GM18517 (cell line): ENCODE results near the gene PIK3CB.
A peak's percentile ranks its signal among the peaks of the same experiment; 100 is the strongest.
"Not testable (repeated sequence)": the region's sequence is repeated elsewhere in the genome, so short reads cannot be mapped to it uniquely, and the experiment has no call there.

Source experiments
- ATAC-seq: cut with Tn5 transposase; IDR thresholded peaks from one replicate; pipeline ENCODE4 v1.9.1; 2021; ENCODE audit warnings: mild to moderate bottlenecking, moderate library complexity; ENCODE audit not compliant: unreplicated experiment

The PIK3CB gene

DNA sequence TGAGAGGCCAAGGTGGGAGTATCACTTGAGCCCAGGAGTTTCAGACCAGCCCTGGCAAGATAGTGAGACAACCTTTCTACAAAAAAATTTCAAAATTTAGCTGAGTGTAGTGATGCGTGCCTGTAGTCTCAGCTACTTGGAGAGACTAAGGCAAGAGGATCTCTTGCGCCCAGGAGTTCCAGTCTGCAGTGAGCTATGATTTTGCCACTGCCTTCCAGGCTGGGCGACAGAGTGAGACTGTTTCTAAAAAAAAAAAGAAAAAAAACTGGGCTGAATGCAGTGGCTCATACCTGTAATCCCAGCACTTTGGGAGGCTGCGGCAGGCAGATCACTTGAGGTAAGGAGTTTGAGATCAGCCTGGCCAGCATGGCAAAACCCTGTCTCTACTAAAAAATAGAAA lies 14.0 kb upstream of the PIK3CB start:
- no peak for ATAC-seq

DNA sequence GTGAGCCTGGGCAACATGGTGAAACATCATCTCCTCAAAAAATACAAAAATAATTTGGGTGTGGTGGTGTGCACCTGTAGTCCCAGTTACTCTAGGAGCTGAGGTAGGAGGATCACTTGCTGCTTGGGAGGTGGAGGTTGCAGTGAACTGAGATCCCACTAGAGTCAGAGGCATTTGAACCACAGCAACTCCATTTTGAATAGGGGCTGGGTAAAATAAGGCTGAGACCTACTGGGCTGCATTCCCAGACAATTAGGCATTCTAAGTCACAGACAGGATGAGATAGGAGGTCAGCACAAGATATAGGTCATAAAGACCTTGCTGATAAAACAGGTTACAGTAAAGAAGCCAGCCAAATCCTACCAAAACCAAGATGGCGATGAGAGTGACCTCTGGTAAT lies 12.1 kb upstream of the PIK3CB start:
- ATAC-seq: not testable (repeated sequence)

DNA sequence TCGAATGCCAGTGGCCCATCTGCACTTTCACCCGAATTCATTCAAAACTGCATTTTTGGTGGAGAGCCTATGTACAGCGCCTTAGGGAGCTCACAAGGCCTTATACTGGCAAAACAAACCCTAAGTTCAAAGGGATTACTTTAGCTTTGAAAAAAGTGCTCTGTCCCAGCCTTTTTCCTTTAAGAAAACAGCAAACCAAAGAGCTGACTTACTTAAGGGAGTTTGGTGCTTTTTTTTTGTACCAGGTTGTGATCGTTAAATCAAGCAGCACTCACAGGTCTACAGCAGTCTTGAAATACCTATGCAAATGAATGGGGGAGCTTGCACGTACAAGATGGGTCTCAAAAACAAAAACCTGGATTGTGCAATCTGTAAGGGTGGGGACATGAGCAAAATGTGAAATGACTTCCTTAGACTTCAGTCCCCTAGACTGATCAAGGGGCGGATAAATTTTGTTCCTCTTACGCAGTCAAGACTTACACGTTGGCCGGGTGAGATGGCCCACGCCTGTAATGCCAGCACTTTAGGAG lies 11.6 kb upstream of the PIK3CB start:
- ATAC-seq: no peak

DNA sequence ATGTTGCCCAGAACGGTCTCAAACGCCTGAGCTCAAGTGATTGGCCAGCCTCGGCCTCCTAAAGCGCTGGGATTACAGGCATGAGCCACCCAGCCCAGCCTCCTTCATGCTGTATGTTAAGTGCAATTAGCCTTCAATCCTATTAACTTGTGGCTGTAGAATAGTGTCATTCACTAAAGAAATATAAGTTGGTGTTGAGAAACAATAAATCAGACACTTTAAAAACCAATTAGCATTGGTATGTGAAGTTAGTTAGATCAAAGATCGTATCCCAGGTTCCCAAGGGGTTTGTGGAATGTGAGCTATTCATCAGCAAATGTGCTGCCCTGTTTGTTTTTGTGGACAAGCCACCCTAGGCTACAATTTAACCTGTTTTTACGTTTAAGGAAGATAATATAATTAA lies 11.0 kb upstream of the PIK3CB start:
- ATAC-seq: no peak

DNA sequence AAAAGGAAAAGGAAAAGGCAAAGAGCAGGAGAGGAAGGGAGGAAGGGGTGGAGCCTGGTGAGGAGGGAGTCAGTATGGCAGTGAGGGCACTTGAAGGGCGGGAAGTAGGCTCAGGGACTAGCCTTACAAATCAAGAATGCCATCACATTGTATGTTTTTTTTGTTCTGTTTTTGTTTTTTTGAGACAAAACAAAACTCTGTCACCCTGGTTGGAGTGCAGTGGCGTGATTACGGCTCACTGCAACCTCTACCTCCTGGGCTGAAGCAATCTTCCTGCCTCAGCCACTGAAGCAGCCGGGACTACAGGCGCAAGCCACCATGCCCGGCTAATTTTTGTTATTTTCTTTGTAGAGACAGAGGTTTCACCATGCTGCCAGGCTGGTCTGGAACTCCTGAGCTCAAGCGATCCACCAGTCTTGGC lies 10.5 kb upstream of the PIK3CB start:
- no peak for ATAC-seq

DNA sequence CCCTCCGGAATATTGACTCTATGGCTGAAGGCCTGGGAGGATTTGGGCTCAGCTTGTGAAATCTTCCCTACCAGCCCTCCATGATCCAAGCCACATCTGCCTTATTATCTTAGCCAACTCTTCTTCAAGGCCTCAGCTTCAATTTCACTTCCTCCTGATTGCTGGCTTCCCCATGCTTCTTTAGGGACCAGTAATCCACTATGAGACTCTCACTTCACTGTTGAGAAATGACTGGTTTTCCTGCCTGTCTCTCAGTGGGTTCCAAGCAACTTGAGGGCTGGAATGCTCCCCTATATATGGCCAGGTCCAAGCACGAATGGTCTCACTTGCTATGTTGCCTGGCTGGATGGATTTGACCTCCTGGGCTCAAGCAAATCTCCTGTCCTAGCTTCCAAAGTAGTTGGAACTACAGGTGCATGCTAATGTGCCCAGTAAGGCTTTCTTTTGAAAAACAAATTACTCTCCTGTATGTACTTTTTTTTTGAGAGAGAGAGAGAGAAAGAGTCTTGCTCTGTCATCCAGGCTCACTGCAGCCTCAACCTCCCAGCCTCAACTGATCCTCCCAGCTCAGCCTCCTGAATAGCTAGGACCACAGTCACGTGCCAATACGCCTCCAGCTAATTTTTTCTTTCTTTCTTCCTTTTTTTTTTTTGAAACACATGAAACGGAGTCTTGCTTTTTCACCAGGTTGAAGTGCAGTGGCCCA lies 7.9 kb upstream of the PIK3CB start:
- no peak for ATAC-seq

DNA sequence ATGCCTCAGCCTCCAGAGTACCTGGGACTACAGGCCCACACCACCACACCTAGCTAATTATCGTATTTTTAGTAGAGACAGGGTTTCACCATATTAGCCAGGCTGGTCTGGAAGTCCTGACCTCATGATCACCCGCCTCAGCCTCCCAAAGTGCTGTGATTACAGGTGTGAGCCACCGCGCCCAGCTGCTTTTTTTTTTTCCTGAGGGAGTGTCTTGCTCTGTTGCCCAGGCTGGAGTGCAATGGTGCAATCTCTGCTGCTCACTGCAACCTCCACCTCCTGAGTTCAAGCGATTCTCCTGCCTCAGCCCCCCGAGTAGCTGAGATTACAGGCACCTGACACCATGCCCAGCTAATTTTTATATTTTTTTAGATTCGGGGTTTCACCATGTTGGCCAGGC lies 3.7 kb upstream of the PIK3CB start:
- not testable (repeated sequence) for ATAC-seq

DNA sequence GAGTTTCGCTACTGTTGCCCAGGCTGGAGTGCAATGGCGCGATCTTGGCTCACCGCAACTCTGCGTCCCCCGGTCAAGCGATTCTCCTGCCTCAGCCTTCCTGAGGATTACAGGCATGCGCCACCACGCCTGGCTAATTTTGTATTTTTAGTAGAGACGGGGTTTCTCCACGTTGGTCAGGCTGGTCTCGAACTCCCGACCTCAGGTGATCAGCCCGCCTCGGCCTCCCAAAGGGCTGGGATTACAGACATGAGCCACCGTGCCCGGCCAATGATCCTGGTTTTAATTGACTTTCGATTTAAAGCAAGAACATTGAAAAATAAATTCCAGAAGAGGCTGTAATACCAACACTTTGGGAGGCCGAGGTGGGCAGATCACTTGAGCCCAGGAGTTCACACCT lies 1.1 kb upstream of the PIK3CB start:
- not testable (repeated sequence) for ATAC-seq

DNA sequence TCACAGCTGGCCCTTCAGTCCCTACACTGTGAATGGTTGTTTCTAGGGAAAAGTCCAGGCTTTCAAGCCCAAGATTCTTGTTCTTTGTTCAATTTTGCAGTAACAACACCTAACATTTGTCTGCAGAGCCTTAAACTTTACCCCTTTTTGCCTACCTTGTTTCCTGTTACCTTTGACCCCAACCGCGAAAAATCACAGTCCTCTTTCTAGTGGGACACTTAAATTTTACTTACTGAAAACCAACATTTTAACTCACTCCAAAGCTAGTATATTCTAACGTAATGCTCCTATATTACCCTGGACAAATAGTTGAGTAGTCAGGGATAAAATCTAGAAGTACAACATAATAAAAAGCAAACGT lies 649 bp upstream of the PIK3CB start:
- ATAC-seq: no peak

DNA sequence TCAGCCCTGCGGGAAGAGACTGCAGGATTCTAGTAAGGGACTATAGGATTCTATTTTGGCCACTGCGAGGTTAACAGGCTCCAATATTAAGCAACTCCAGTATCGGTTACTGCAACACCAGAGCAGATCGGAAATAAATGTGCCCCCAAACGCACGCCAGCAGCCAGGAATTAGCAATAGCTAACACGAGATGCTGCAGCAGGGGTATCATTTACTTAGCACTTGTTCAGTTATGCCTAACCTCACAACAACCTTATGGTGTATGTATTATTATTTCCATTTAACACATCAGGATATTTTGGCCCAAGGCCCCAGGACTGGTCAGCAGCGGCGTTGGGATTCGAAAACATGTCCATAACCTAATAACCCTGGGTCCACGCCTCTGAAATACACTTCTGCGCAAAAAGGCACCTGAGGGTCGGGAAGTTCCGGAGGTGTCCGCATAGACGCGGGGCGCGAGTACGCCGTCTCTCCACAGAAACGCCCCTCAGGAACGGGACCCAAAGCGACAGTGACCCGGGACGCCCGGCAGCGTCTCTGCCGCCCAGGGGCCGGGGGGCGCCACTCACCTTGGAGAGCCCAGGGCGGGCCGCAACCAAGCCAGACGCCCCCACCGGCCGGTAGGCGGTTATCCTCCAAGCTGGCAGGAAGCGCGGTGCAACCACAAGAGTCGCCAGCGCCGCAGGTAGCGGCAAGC lies 681 bp downstream of the PIK3CB start:
- peak; percentile 2 for ATAC-seq

DNA sequence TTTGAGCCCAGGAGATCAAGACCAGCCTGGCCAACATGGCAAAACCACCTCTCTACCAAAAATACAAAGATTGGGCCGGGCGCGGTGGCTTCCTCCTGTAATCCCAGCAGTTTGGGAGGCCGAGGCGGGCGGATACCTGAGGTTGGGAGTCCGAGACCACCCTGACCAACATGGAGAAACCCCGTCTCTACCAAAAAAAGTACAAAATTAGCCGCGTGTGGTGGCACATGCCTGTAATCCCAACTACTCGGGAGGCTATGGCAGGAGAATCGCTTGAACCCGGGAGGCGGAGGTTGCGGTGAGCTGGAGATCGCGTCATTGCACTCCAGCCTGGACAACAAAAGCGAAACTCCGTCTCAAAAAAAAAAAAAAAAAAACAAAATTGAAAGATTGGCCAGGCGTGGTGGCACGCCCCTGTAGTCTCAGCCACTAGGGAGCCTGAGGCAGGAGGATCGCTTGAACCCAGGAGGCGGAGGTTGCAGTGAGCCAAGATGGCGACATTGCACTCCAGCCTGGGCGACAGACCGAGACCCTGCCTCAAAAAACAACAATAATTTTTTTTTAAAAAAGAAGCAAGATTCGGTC lies 2.2 kb downstream of the PIK3CB start:
- not testable (repeated sequence) for ATAC-seq

DNA sequence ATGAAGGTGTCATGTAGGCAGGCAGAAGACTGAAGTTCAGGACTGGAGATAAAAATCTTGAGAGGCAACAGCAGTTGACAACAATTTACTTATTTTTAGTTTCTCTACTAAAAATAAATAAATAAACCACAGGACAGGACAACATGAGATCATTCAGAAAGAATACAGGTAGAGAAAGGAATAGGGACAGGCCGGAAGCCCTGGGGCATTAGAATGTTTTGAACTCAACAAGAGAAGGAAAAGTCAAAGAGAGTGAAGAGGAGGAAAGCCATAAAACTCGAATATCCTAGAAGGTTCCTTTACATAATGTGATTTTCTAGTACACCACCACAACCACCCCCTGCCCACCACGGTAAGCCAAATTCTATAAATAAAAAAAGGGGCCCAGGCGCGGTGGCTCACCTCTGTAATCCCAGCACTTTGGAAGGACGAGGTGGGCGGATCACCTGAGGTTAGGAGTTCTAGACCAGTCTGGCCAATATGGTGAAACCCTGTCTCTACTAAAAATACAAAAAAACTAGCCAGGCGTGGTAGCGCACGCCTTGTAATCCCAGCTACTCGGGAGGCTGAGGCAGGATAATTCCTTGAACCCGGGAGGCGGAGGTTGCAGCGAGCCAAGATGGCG lies 4.7 kb downstream of the PIK3CB start:
- ATAC-seq: no peak

DNA sequence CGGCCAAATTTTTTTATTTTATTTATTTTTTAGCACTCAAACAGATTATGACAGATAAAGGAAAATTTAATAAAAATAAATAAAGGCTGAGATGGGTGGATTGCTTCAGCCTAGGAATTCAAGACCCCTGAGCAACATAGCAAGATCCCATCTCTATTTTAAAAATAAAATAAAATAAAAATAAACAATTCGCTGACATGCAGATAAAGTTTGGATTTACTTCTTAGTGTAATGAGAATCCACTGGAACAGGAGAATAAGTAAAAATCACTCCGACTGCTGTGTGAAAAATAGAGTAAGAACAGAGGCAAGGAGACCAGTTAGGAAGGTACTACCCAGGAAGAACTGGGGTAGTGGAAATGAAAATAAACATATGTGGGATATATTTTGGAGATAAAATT lies 5.6 kb downstream of the PIK3CB start:
- ATAC-seq: no peak

DNA sequence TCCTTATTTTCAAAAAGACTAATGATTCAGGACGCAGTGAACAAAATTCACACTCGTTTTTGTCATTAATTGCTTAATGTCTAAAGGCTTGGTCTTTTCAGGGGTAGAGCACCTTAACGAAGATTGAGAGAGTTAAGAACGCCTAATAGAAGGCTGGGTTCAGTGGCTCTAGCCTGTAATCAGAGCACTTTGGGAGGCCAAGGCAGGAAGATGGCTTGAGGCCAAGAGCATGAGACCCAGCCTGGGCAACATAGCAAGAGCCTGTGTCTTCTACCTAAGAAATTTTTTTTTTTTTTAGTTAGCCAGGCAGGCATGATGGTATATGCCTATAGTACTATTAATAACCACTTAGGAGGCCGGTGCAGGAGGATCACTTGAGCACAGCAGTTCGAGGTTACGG lies 7.5 kb downstream of the PIK3CB start:
- ATAC-seq: no peak

DNA sequence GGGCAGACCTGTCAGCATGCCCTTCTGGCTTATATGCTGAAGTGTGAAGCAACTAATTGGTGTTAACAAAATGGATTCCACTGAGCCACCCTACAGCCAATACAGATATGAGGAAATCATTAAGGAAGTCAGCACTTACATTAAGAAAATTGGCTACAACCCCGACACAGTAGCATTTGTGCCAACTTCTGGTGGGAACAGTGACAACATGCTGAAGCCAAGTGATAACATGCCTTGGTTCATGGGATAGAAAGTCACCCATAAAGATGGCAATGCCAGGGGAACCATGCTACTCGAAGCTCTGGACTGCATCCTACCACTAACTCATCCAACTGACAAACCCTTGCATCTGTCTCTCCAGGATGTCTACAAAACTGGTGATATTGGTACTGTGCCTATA lies 9.4 kb downstream of the PIK3CB start:
- no peak for ATAC-seq

DNA sequence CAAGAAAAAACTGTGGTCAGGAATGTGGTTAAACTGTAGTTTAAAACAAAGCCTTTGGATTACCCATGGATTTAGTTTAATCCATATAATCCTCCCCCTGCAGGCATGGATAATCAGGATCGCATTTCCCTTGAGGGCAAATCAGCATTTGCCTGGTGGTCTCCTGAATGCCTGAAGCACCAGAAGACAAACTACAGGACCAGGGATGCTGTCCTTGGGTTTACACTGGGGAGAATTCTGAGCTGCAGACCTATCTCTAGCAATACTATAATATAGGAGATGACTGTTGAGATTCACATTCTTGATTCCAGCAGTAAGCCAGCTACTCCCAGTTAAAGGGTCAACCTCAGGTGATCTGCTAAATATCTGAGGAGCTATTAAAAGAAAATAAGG lies 10.6 kb downstream of the PIK3CB start:
- no peak for ATAC-seq

DNA sequence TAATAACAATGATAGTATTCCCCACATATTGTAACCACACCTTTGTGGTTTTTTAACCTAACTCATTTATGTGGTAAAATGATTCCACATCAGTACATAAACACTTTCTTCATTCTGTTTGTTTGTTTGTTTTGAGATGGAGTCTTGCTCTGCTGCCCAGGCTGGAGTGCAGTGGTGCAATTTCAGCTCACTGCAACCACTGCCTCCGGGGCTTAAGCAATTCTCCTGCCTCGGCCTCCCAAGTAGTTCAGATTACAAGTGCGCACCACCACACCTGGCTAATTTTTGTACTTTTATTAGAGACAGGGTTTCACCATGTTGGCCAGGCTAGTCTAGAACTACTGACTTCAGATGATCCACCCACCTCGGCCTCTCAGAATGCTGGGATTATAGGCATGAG lies 14.3 kb downstream of the PIK3CB start:
- ATAC-seq: not testable (repeated sequence)

DNA sequence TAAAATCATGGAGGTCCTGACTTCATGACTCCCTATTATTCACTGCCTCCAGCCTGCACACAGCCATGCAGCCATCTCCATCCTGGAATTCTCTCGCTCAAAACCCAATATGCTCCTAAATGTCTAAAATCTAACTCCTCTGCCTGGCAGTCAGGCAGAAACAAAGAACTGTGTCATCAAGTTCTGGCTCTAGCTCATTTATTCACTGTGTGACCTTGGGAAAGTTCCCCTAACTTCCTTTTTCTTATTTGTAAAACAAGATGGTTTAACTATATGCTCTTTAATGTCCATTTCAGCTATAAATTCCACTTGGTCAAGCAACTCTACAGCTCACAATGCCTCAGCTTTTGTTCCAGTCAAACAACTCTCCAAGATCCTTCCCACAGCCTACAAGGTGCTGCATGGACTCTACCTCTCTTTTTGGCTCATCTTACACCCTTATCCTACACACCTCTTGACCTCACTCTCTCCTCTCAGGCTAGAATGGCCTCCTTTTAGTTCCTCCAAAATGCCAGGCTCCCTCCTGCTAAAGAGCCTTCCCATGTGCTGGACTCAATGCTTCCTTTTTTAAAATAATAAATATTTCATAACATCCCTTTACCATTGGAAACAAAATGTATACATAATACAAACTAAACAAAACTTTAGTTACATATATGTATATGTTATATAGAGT lies 16.4 kb downstream of the PIK3CB start:
- ATAC-seq: no peak

DNA sequence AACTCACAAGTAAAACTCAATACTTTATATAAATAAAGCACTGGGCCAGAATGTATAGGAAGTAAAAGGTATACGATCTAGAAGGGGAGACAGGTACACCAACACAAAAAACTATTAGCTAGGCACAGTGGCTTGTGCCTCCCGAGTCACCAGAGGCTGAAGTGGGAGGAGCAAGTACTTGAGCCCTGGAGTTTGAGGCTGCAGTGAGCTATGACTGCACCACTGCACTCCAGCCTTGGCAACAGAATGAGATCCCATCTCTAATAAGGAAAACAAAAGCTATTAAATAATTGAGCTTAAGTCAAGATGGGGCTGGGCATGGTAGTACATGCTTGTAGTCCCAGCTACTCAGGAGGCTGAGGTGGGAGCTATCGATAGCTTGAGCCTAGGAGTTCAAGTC lies 17.0 kb downstream of the PIK3CB start:
- no peak for ATAC-seq

DNA sequence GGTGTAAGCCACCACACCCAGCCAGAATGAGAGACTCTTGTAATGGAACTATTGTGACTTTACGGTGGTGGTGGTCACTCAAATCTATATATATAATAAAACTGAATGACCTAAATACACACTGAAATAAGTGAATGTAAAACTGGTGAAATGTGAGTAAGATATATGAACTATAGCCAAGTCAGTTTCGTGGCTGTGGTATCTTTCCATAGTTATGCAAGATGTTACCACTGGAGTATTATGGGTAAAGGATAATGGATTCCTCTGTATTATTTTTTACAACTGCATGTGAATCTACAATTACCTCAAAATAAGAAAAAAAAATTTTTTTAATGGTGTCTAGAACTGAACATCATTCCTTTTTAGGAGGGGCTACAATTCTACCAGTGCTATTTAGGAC lies 21.9 kb downstream of the PIK3CB start:
- ATAC-seq: no peak
